B cell (primary cell): Measurements from ENCODE around the gene DAB1. TPM values are rescaled to one million over a fixed set of nuclear protein-coding genes. Genes with fewer than 3 reads are reported as not detected.

Experiments used
- ATAC-seq: fragments of 200-7000 bp; cut with Tn5 transposase; one replicate; pipeline ENCODE4 v1.10.0; 2021; ENCODE audit warnings: low read depth, mild to moderate bottlenecking, moderate number of reproducible peaks, moderate library complexity
- CTCF ChIA-PET: fragments of 350-600 bp; sonication (Branson Sonifier 250); formaldehyde crosslinking; loops from one replicate; lab custom pipeline; 2021; ENCODE audit warnings: antibody characterized with exemption, inconsistent platforms; lab: Charles Lee
- POLR2A ChIA-PET: fragments of 350-600 bp; sonication (Branson Sonifier 250); formaldehyde crosslinking; loops from one replicate; lab custom pipeline; 2021; ENCODE audit warnings: antibody characterized with exemption; lab: Charles Lee
- DNase-seq: peaks from one replicate; pipeline ENCODE4 v3.0.0; 2013
- H2AFZ ChIP-seq: 2 replicates; pipeline ENCODE4 v1.6.1; 2012; ENCODE audit warnings: mild to moderate bottlenecking, low read depth, low read length; ENCODE audit not compliant: insufficient read depth, poor library complexity, severe bottlenecking
- H3K27ac ChIP-seq, 2 donors: 1 replicate in 1 of 2; 2 replicates in 1 of 2; pipeline ENCODE4 v1.5.1; 2012 to 2013; ENCODE audit warnings: low read length in 2 of 2, mild to moderate bottlenecking in 2 of 2, moderate library complexity in 1 of 2
- H3K27me3 ChIP-seq, 4 experiments: fragments of 200-600 bp in 1 of 4; sonication (generic) in 1 of 4; replicated peaks in 1 of 4; 1 replicate in 2 of 4; 2 replicates in 2 of 4; pipeline versions ENCODE4 v1.6.1 to v1.7.0; 2013 to 2016; ENCODE audit warnings: low read length in 3 of 4, mild to moderate bottlenecking in 2 of 4, mixed read lengths in 1 of 4, moderate library complexity in 1 of 4; ENCODE audit not compliant: insufficient read depth in 4 of 4, control insufficient read depth in 3 of 4; ENCODE audit errors: control extremely low read depth in 1 of 4
- H3K36me3 ChIP-seq, 2 experiments: replicated peaks in 1 of 2; 1 replicate in 1 of 2; 2 replicates in 1 of 2; pipeline versions ENCODE4 v1.6.1 to v1.7.1; 2013; ENCODE audit warnings: low read length in 1 of 2; ENCODE audit not compliant: insufficient read depth in 2 of 2, control insufficient read depth in 1 of 2; ENCODE audit errors: control extremely low read depth in 1 of 2, extremely low read depth in 1 of 2
- H3K4me1 ChIP-seq, 2 donors: fragments of 200-600 bp in 1 of 2; sonication (generic) in 1 of 2; 1 replicate in 1 of 2; 2 replicates in 1 of 2; pipeline versions ENCODE4 v1.5.1 to v1.6.1; 2013 to 2017; ENCODE audit warnings: low read length in 2 of 2; ENCODE audit not compliant: control insufficient read depth in 2 of 2, insufficient read depth in 2 of 2
- H3K4me2 ChIP-seq: replicated peaks from 2 replicates; pipeline ENCODE3; 2012; ENCODE audit warnings: mild to moderate bottlenecking, low read depth, low read length; ENCODE audit not compliant: poor library complexity, severe bottlenecking
- H3K4me3 ChIP-seq, 5 experiments: fragments of 200-600 bp in 1 of 5; sonication (generic) in 1 of 5; 1 replicate in 3 of 5; 2 replicates in 2 of 5; pipeline versions ENCODE4 v1.5.1 to v1.7.0; 2011 to 2016; ENCODE audit warnings: low read length in 4 of 5, mild to moderate bottlenecking in 4 of 5, low read depth in 2 of 5, control low read depth in 1 of 5, moderate library complexity in 1 of 5; ENCODE audit not compliant: insufficient read depth in 1 of 5; ENCODE audit errors: control extremely low read depth in 1 of 5, extremely low read depth in 1 of 5
- H3K79me2 ChIP-seq: fragments of 200-600 bp; sonication (generic); one replicate; pipeline ENCODE4 v1.6.0; 2016; ENCODE audit warnings: low read length; ENCODE audit not compliant: control insufficient read depth, insufficient read depth
- H3K9ac ChIP-seq: fragments of 200-600 bp; sonication (generic); 2 replicates; pipeline ENCODE4 v1.6.1; 2017; ENCODE audit warnings: mild to moderate bottlenecking, low read length, moderate library complexity
- H3K9me3 ChIP-seq, 3 donors: one replicate each; pipeline versions ENCODE4 v1.6.1 to v1.7.1; 2013; ENCODE audit warnings: low read length in 2 of 3; ENCODE audit not compliant: control insufficient read depth in 2 of 3, insufficient read depth in 1 of 3; ENCODE audit errors: control extremely low read depth in 1 of 3
- H4K20me1 ChIP-seq: 2 replicates; pipeline ENCODE4 v1.6.0; 2012; ENCODE audit warnings: mild to moderate bottlenecking, low read length; ENCODE audit not compliant: insufficient read depth, control insufficient read depth, poor library complexity, severe bottlenecking
- H3K27ac Mint-ChIP-seq: one replicate; pipeline ENCODE4 v1.8.0; 2021; ENCODE audit warnings: mixed read lengths
- H3K27me3 Mint-ChIP-seq: one replicate; pipeline ENCODE4 v1.8.0; 2021; ENCODE audit warnings: mixed read lengths
- H3K4me1 Mint-ChIP-seq: one replicate; pipeline ENCODE4 v1.8.0; 2021; ENCODE audit warnings: mixed read lengths
- H3K4me3 Mint-ChIP-seq: one replicate; pipeline ENCODE4 v1.8.0; 2021; ENCODE audit warnings: mixed read lengths
- H3K9me3 Mint-ChIP-seq: one replicate; pipeline ENCODE4 v1.8.0; 2022; ENCODE audit warnings: mixed read lengths; ENCODE audit not compliant: insufficient read depth
- CTCF ChIP-seq: fragments of 200-600 bp; IDR thresholded peaks from one replicate; pipeline ENCODE4 v1.8.0; 2022; ENCODE audit warnings: antibody characterized with exemption, mild to moderate bottlenecking
- EZH2 ChIP-seq: IDR thresholded peaks from 2 replicates; pipeline ENCODE4 v1.6.1; 2012; ENCODE audit warnings: borderline replicate concordance, low read depth, mild to moderate bottlenecking, moderate library complexity, low read length; ENCODE audit not compliant: insufficient read depth, poor library complexity, severe bottlenecking
- WGBS: methylation state at CpG from one replicate; pipeline ENCODE4 v1.1.5; 2013; ENCODE audit warnings: missing lambda C conversion rate; ENCODE audit not compliant: insufficient coverage; 5-methylcytosine and 5-hydroxymethylcytosine counted together
- intact Hi-C: fragments of 100-400 bp; cut with micrococcal nuclease; formaldehyde crosslinking; loops from one replicate; pipeline ENCODE4 v1.10.0; 2022
- polyA plus RNA-seq: library from polyadenylated mRNA; depleted of rRNA; stranded (reverse); fragments of >200 nt; gene quantifications from 2 replicates; pipeline ENCODE4 v1.2.3, GENCODE V29; 2012
- total RNA-seq, 2 donors: library from RNA; stranded (reverse); fragments of 120-200 nt in 1 of 2; gene quantifications; 1 replicate in 1 of 2; 2 replicates in 1 of 2; pipeline versions ENCODE4 v1.2.3 to v1.2.4, GENCODE V29; 2013 to 2022

The DAB1 gene
- total and polyA plus RNA-seq, 2 donors (not counting 1 experiment from before 2014, with no cell fraction given): not detected

- no peak overlapping the region for H3K4me2 ChIP-seq
- no peaks in the 10 kb centered on the region for H3K27me3 ChIP-seq
- no peak overlapping the region for H3K27ac ChIP-seq
- no peak for DNase-seq
- peaks cover 0 to 3% (median 0%) of the 10 kb centered on the region in 3 donors for H3K9me3 ChIP-seq
- no peak for TF ChIP-seq CTCF
- no peak for TF ChIP-seq EZH2
- POLR2A ChIA-PET: no interaction called here
- Mint-ChIP-seq H3K27ac (no peak overlapping the region), H3K4me1 (no peaks in the 10 kb centered on the region), H3K9me3 (peaks cover 4% of the 10 kb centered on the region), H3K4me3 (no peak overlapping the region), H3K27me3 (peaks cover 2% of the 10 kb centered on the region)
- intact Hi-C loops: no loop called here
- H3K36me3 ChIP-seq: no peaks in the 10 kb centered on the region
- H2AFZ ChIP-seq: no peak overlapping the region
- H3K4me3 ChIP-seq: no peak overlapping the region
- ATAC-seq: no peak
- no peaks in the 10 kb centered on the region for H4K20me1 ChIP-seq
- WGBS: 100% methylated on average over 2 of the region's 6 CpGs
- CTCF ChIA-PET: no interaction called here
- H3K9ac ChIP-seq: no peak overlapping the region
- H3K79me2 ChIP-seq: no peaks in the 10 kb centered on the region
- H3K4me1 ChIP-seq: no peaks in the 10 kb centered on the region
These were observed 94.8 kb downstream of the DAB1 start for GRCh38 chr1:57329001-57329527.

- TF ChIP-seq EZH2 (no peak), CTCF (no peak)
- ATAC-seq: no peak
- H3K9ac ChIP-seq: no peak overlapping the region
- no peak overlapping the region for H3K4me3 ChIP-seq
- peaks cover 3% of the 10 kb centered on the region for H3K9me3 Mint-ChIP-seq
- intact Hi-C loops: no loop called here
- H3K27ac Mint-ChIP-seq: no peak overlapping the region
- H4K20me1 ChIP-seq: no peaks in the 10 kb centered on the region
- 100% methylated on average over 3 of the region's 4 CpGs for WGBS
- no peaks in the 10 kb centered on the region for H3K36me3 ChIP-seq
- H3K9me3 ChIP-seq: peaks cover 0 to 3% (median 0%) of the 10 kb centered on the region in 3 donors
- no peak overlapping the region for H3K4me3 Mint-ChIP-seq
- no peak overlapping the region for H2AFZ ChIP-seq
- no peaks in the 10 kb centered on the region for H3K4me1 ChIP-seq
- peaks cover 2% of the 10 kb centered on the region for H3K27me3 Mint-ChIP-seq
- H3K79me2 ChIP-seq: no peaks in the 10 kb centered on the region
- POLR2A ChIA-PET: no interaction called here
- no peak for DNase-seq
- CTCF ChIA-PET: no interaction called here
- no peak overlapping the region for H3K4me2 ChIP-seq
- H3K4me1 Mint-ChIP-seq: no peaks in the 10 kb centered on the region
- no peaks in the 10 kb centered on the region for H3K27me3 ChIP-seq
- H3K27ac ChIP-seq: no peak overlapping the region
These were observed 95.9 kb downstream of the DAB1 start for GRCh38 chr1:57327946-57328345.
